ENCODE measurements around the gene TRAPPC3L. TPM values are rescaled to one million over a fixed set of nuclear protein-coding genes. Genes with fewer than 3 reads are reported as not detected.

Gene TRAPPC3L
- total and polyA plus RNA-seq, 2 of the 13 experiments (the other 11 are each of a cell fraction or from before 2014, with no cell fraction given), result not detected

GRCh38 chr6:116572162-116572561 is 26.7 kb upstream of the TRAPPC3L start:
- no peak for TF ChIP-seq ZNF7 (CRISPR knock-in tag; IDR thresholded peaks at IDR 0.05)
- TF ChIP-seq IRF2 (CRISPR knock-in tag; IDR thresholded peaks at IDR 0.05), result peak; percentile 15; the same call in 1 of the 2 replicates
- peak; percentile 61 for TF ChIP-seq ZNF264 (CRISPR knock-in tag; IDR thresholded peaks at IDR 0.05)
- TF ChIP-seq ZFP37 (CRISPR knock-in tag; IDR thresholded peaks at IDR 0.05; ENCODE audit: borderline replicate concordance), result no peak
- no peak for TF ChIP-seq SETDB1 (CRISPR knock-in tag; IDR thresholded peaks at IDR 0.05; ENCODE audit: borderline replicate concordance)
- TF ChIP-seq HNRNPH1 (optimal IDR thresholded peaks at IDR 0.05; ENCODE audit: low read depth, low read length), result no peak
- 0 out of 2 replicates have a peak, but pooled peaks have one; percentile 45 for TF ChIP-seq TARDBP (CRISPR knock-in tag; IDR thresholded peaks at IDR 0.05)
- TF ChIP-seq GATAD2A (CRISPR knock-in tag; IDR thresholded peaks at IDR 0.05), result 0 out of 2 replicates have a peak, but pooled peaks have one; percentile 6
- no peak for TF ChIP-seq ZNF777 (CRISPR knock-in tag; IDR thresholded peaks at IDR 0.05)
- peak; percentile 64 for TF ChIP-seq KMT2A (CRISPR knock-in tag; IDR thresholded peaks at IDR 0.05)
- 0 out of 2 replicates have a peak, but pooled peaks have one; percentile 26 for TF ChIP-seq ZNF879 (CRISPR knock-in tag; IDR thresholded peaks at IDR 0.05)
- TF ChIP-seq POLR2A (IDR thresholded peaks at IDR 0.05; ENCODE audit: insufficient read depth in 1 of 2, low read depth in 2 of 2, low read length in 2 of 2), result no peak
- TF ChIP-seq BRF2 (CRISPR knock-in tag; IDR thresholded peaks at IDR 0.05), result 0 out of 2 replicates have a peak, but pooled peaks have one; percentile 45
- no TSS peak for BruUV-seq (replicated peaks)
- no peaks in the 10 kb centered on the region; a peak in 1 of 5 replicates for H3K36me3 ChIP-seq (replicated peaks in 1 of 2; ENCODE audit: control insufficient read depth in 1 of 2, insufficient read depth in 2 of 2, low read length in 2 of 2)
- FAIRE-seq (no peak), DNase-seq (ENCODE audit: low spot score) (peak; percentile 50), ATAC-seq (peak; percentile 54)
- POLR2A ChIA-PET, result interaction anchor here (0.9 to 3.3 kb wide), 6 partner anchors 9 to 293 kb away, joined by 3 to 15 read pairs (median 8); partner anchors contain the start of genes TSPYL1 and ZUP1
- peaks cover 40% of the 10 kb centered on the region for H3K4me1 ChIP-seq (ENCODE audit: insufficient read depth, low read length)
- H3K9me3 ChIP-seq (ENCODE audit: low read length), result no peaks in the 10 kb centered on the region
- WGBS (ENCODE audit: low lambda C conversion rate), result 1% methylated on average over 7 of the region's 7 CpGs
- H3K79me2 ChIP-seq (ENCODE audit: insufficient read depth, low read length), result peaks cover 48% of the 10 kb centered on the region
- peak overlapping the region; percentile 75 for H3K4me2 ChIP-seq (ENCODE audit: low read depth, low read length)
- intact Hi-C loops (cut with micrococcal nuclease; ENCODE audit: unreplicated experiment), result loop anchor here (5.0 kb wide), 1 partner anchor 295 kb away; the partner anchor contains the start of gene TSPYL1
- peak overlapping the region; percentile 70 for H2AFZ ChIP-seq (ENCODE audit: low read length)
- H4K20me1 ChIP-seq (ENCODE audit: insufficient read depth, low read length), result no peaks in the 10 kb centered on the region
- CTCF ChIA-PET (ENCODE audit: low intra/inter-chr PET ratio, low total read pairs), result interaction anchor here (0.7 kb wide), 1 partner anchor 54 kb away, joined by 3 read pairs; no protein-coding TSS in a partner anchor
- H3K27ac ChIP-seq (ENCODE audit: extremely low read length, insufficient read depth, low read length), result peak overlapping the region; percentile 90
- H3K27me3 ChIP-seq (ENCODE audit: control insufficient read depth in 1 of 2, insufficient read depth in 2 of 2, low read length in 2 of 2), result no peaks in the 10 kb centered on the region; a peak in 1 of 5 replicates
- in situ Hi-C loops (cut with HindIII; ENCODE audit: extremely low pct_ligation_motif_present, low pct_unique_long_range_greater_than_20kb), result loop anchor here (5.0 kb wide), 1 partner anchor 80 kb away; no protein-coding TSS in a partner anchor
- H3K9ac ChIP-seq (ENCODE audit: insufficient read depth, low read depth, low read length), result peak overlapping the region; percentile 91
- H3K4me3 ChIP-seq (replicated peaks in 1 of 3; ENCODE audit: insufficient read depth in 1 of 3, low read depth in 2 of 3, low read length in 3 of 3), result peak overlapping the region; percentile 89 to 96 (median 92)

Data from HepG2 (cell line).